Measurements from ENCODE around the gene VENTX. TPM values are rescaled to one million over a fixed set of nuclear protein-coding genes. Genes with fewer than 3 reads are reported as not detected.

The VENTX gene
- total RNA-seq, 1 experiment from 2014 or later = not detected

DNA sequence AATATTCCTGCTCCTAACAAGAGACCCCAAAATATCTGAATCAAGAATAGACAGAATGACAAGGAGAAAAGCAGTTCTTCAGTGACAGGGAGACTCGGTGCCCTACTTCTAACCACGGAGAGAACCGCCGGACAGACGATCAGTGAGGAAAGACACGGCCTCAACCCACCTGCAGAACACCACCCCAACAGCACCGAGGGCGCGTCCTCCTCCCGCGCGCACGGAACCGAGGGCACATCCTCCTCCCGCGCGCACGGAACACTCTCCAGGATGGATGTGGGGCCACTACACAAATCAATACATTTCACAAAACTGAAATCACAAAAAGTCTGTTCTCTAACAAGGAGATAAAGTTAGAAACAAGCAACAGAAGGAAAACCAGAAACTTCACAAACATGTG lies 48.7 kb downstream of the VENTX start:
- in situ Hi-C loops (cut with HindIII; ENCODE audit: low pct_unique_long_range_greater_than_20kb, low sequenced_read_pairs) = no loop called here
- no peaks in the 10 kb centered on the region for H3K9me3 ChIP-seq (ENCODE audit: control insufficient read depth, insufficient read depth, low read depth, low read length)
- H3K36me3 ChIP-seq (ENCODE audit: control insufficient read depth, insufficient read depth, low read length) = peaks cover 5% of the 10 kb centered on the region
- DNase-seq (ENCODE audit: low read depth, low spot score) (no peak), ATAC-seq (no peak)
- TF ChIP-seq, protein P1, sequence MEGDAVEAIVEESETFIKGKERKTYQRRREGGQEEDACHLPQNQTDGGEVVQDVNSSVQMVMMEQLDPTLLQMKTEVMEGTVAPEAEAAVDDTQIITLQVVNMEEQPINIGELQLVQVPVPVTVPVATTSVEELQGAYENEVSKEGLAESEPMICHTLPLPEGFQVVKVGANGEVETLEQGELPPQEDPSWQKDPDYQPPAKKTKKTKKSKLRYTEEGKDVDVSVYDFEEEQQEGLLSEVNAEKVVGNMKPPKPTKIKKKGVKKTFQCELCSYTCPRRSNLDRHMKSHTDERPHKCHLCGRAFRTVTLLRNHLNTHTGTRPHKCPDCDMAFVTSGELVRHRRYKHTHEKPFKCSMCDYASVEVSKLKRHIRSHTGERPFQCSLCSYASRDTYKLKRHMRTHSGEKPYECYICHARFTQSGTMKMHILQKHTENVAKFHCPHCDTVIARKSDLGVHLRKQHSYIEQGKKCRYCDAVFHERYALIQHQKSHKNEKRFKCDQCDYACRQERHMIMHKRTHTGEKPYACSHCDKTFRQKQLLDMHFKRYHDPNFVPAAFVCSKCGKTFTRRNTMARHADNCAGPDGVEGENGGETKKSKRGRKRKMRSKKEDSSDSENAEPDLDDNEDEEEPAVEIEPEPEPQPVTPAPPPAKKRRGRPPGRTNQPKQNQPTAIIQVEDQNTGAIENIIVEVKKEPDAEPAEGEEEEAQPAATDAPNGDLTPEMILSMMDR (IDR thresholded peaks at IDR 0.05) = no peak
- no peak for TF ChIP-seq POLR2AphosphoS5 (IDR thresholded peaks at IDR 0.05; ENCODE audit: low read depth, low read length)
- TF ChIP-seq, protein P2, sequence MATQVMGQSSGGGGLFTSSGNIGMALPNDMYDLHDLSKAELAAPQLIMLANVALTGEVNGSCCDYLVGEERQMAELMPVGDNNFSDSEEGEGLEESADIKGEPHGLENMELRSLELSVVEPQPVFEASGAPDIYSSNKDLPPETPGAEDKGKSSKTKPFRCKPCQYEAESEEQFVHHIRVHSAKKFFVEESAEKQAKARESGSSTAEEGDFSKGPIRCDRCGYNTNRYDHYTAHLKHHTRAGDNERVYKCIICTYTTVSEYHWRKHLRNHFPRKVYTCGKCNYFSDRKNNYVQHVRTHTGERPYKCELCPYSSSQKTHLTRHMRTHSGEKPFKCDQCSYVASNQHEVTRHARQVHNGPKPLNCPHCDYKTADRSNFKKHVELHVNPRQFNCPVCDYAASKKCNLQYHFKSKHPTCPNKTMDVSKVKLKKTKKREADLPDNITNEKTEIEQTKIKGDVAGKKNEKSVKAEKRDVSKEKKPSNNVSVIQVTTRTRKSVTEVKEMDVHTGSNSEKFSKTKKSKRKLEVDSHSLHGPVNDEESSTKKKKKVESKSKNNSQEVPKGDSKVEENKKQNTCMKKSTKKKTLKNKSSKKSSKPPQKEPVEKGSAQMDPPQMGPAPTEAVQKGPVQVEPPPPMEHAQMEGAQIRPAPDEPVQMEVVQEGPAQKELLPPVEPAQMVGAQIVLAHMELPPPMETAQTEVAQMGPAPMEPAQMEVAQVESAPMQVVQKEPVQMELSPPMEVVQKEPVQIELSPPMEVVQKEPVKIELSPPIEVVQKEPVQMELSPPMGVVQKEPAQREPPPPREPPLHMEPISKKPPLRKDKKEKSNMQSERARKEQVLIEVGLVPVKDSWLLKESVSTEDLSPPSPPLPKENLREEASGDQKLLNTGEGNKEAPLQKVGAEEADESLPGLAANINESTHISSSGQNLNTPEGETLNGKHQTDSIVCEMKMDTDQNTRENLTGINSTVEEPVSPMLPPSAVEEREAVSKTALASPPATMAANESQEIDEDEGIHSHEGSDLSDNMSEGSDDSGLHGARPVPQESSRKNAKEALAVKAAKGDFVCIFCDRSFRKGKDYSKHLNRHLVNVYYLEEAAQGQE (IDR thresholded peaks at IDR 0.05; ENCODE audit: insufficient read depth in 1 of 2, low read depth in 2 of 2, low read length in 1 of 2) = no peak
- no peak for TF ChIP-seq SIN3A (IDR thresholded peaks at IDR 0.05; ENCODE audit: borderline replicate concordance, insufficient read depth, low read depth, low read length)
- no peak for TF ChIP-seq TCF7L2 (IDR thresholded peaks at IDR 0.05; ENCODE audit: low read depth, low read length)
- no peaks in the 10 kb centered on the region for H3K4me1 ChIP-seq (ENCODE audit: control insufficient read depth, insufficient read depth, low read length)
- intact Hi-C loops (cut with micrococcal nuclease; ENCODE audit: unreplicated experiment) = no loop called here
- H3K4me3 ChIP-seq (ENCODE audit: low read depth in 2 of 2, low read length in 2 of 2) = no peak overlapping the region
- ChIA-PET CTCF (no interaction called here), POLR2A (no interaction called here)
- H3K27me3 ChIP-seq (ENCODE audit: control insufficient read depth, insufficient read depth, low read length) = no peaks in the 10 kb centered on the region
- H3K27ac ChIP-seq (ENCODE audit: low read length) = no peak overlapping the region
- TSS peak; percentile 49 for BruUV-seq (replicated peaks)

- ChIA-PET POLR2A (no interaction called here), CTCF (no interaction called here)
- no peak for ATAC-seq
- H3K27me3 ChIP-seq (ENCODE audit: control insufficient read depth, insufficient read depth, low read length) = no peaks in the 10 kb centered on the region
- no peak overlapping the region for H3K4me3 ChIP-seq (ENCODE audit: low read depth in 2 of 2, low read length in 2 of 2)
- BruUV-seq (replicated peaks) = no TSS peak
- no peak for DNase-seq (ENCODE audit: low read depth, low spot score)
- no peak overlapping the region for H3K27ac ChIP-seq (ENCODE audit: low read length)
- intact Hi-C loops (cut with micrococcal nuclease; ENCODE audit: unreplicated experiment) = no loop called here
- TF ChIP-seq TCF7L2 (IDR thresholded peaks at IDR 0.05; ENCODE audit: low read depth, low read length) = no peak
- TF ChIP-seq, protein P2 (IDR thresholded peaks at IDR 0.05; ENCODE audit: insufficient read depth in 1 of 2, low read depth in 2 of 2, low read length in 1 of 2) = no peak
- TF ChIP-seq SIN3A (IDR thresholded peaks at IDR 0.05; ENCODE audit: borderline replicate concordance, insufficient read depth, low read depth, low read length) = no peak
- TF ChIP-seq POLR2AphosphoS5 (IDR thresholded peaks at IDR 0.05; ENCODE audit: low read depth, low read length) = no peak
- TF ChIP-seq, protein P1 (IDR thresholded peaks at IDR 0.05) = no peak
- no peaks in the 10 kb centered on the region for H3K4me1 ChIP-seq (ENCODE audit: control insufficient read depth, insufficient read depth, low read length)
- peaks cover 5% of the 10 kb centered on the region for H3K36me3 ChIP-seq (ENCODE audit: control insufficient read depth, insufficient read depth, low read length)
- H3K9me3 ChIP-seq (ENCODE audit: control insufficient read depth, insufficient read depth, low read depth, low read length) = no peaks in the 10 kb centered on the region
- in situ Hi-C loops (cut with HindIII; ENCODE audit: low pct_unique_long_range_greater_than_20kb, low sequenced_read_pairs) = no loop called here
Observed at GRCh38 chr10:133287832-133288500, 50.3 kb downstream of the VENTX start.

All from Panc1 (cell line).